Right ventricle myocardium superior (tissue), 1 donor: ENCODE results near the gene VIPR1. TPM values are rescaled to one million over a fixed set of nuclear protein-coding genes. Genes with fewer than 3 reads are reported as not detected.

Experiments
- ATAC-seq: fragments of 200-7000 bp; cut with Tn5 transposase; one replicate; pipeline ENCODE4 v1.9.1; 2020; ENCODE audit warnings: mild to moderate bottlenecking; ENCODE audit not compliant: poor library complexity
- DNase-seq: peaks from one replicate; pipeline ENCODE4 v3.0.0-alpha.2; 2020
- intact Hi-C: fragments of 100-400 bp; cut with DNase I; formaldehyde crosslinking; loops from one replicate; pipeline ENCODE4 v1.11.2; 2022
- total RNA-seq: library from RNA; stranded (reverse); fragmentation: NEBNext Ultra II Directional; extraction: Animal tissue kit (Norgen Biotek cat#: 25700); gene quantifications from one replicate; pipeline ENCODE4 v1.2.1, GENCODE V29; 2021
- donor health status: DM: no; HTN: yes; CAD: no; lungs with severe emphysema.

VIPR1 gene
- total RNA-seq, 1 donor from 2014 or later: 3.4 TPM

- DNase-seq (no peak), ATAC-seq (peak; percentile 36)
- intact Hi-C loops: no loop called here
Measured at GRCh38 chr3:42492508-42493080, 9.8 kb upstream of the VIPR1 start.

- intact Hi-C loops: no loop called here
- no peak for DNase-seq
- ATAC-seq: no peak
Measured at GRCh38 chr3:42493126-42493797, 9.2 kb upstream of the VIPR1 start.

GRCh38 chr3:42493798-42494151 is 8.7 kb upstream of the VIPR1 start:
- DNase-seq (no peak), ATAC-seq (no peak)
- intact Hi-C loops: no loop called here

- DNase-seq (no peak), ATAC-seq (no peak)
- intact Hi-C loops: no loop called here
Measured at GRCh38 chr3:42495393-42495792, 7.0 kb upstream of the VIPR1 start.

- intact Hi-C loops: no loop called here
- ATAC-seq (peak; percentile 12), DNase-seq (no peak)
Measured at GRCh38 chr3:42497009-42497731, 5.3 kb upstream of the VIPR1 start.

GRCh38 chr3:42498034-42498433 is 4.4 kb upstream of the VIPR1 start:
- intact Hi-C loops: no loop called here
- no peak for ATAC-seq
- DNase-seq: no peak

- DNase-seq: no peak
- intact Hi-C loops: no loop called here
- no peak for ATAC-seq
Measured at GRCh38 chr3:42498791-42499477, 3.5 kb upstream of the VIPR1 start.

- intact Hi-C loops: no loop called here
- ATAC-seq (no peak), DNase-seq (no peak)
Measured at GRCh38 chr3:42499478-42499871, 3.0 kb upstream of the VIPR1 start.

- DNase-seq (no peak), ATAC-seq (no peak)
- intact Hi-C loops: loop anchor here (5.0 kb wide), 1 partner anchor 42 kb away; no protein-coding TSS in a partner anchor
Measured at GRCh38 chr3:42500091-42500490, 2.4 kb upstream of the VIPR1 start.

GRCh38 chr3:42500909-42501308 is 1.5 kb upstream of the VIPR1 start:
- ATAC-seq (no peak), DNase-seq (no peak)
- intact Hi-C loops: loop anchor here (5.0 kb wide), 1 partner anchor 41 kb away; no protein-coding TSS in a partner anchor

GRCh38 chr3:42501321-42501680 is 1.1 kb upstream of the VIPR1 start:
- intact Hi-C loops: loop anchor here (5.0 kb wide), 1 partner anchor 41 kb away; no protein-coding TSS in a partner anchor
- DNase-seq: no peak
- peak; percentile 1 for ATAC-seq

- peak; percentile 76 for DNase-seq
- intact Hi-C loops: loop anchor here (5.0 kb wide), 1 partner anchor 40 kb away; no protein-coding TSS in a partner anchor
- peak; percentile 90 for ATAC-seq
Measured at GRCh38 chr3:42501681-42502428, 588 bp upstream of the VIPR1 start.

GRCh38 chr3:42503251-42503924 is 945 bp downstream of the VIPR1 start:
- ATAC-seq (no peak), DNase-seq (no peak)
- intact Hi-C loops: loop anchor here (5.0 kb wide), 1 partner anchor 39 kb away; no protein-coding TSS in a partner anchor

GRCh38 chr3:42503957-42504333 is 1.5 kb downstream of the VIPR1 start:
- intact Hi-C loops: loop anchor here (5.0 kb wide), 1 partner anchor 38 kb away; no protein-coding TSS in a partner anchor
- ATAC-seq (no peak), DNase-seq (no peak)

- ATAC-seq (no peak), DNase-seq (no peak)
- intact Hi-C loops: loop anchor here (5.0 kb wide), 1 partner anchor 38 kb away; no protein-coding TSS in a partner anchor
Measured at GRCh38 chr3:42504334-42505127, 2.1 kb downstream of the VIPR1 start.

- intact Hi-C loops: no loop called here
- DNase-seq (no peak), ATAC-seq (no peak)
Measured at GRCh38 chr3:42505128-42505848, 2.8 kb downstream of the VIPR1 start.
